ENCODE measurements around the gene OR9I1.

DNA sequence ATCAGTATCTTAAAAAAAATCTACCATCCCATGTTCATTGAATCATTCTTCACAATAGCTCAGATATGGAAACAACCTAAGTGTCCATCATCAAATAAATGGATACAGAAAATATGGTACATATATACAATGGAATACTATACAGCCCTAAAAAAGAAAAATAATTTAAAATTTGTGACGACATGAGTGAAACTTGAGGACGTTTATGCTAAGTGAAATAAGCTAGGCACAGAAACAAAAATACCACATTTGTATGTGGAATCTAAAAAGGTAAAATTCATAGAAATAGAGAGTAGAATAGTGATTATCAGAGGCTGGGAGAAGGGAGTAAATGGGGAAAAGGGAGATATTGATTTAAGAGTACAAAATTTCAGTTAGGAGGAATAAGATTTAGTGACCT, 38.8 kb downstream of the OR9I1 start:
- TF ChIP-seq POLR2A (IDR thresholded peaks at IDR 0.05): no peak
- TF ChIP-seq, protein P1, sequence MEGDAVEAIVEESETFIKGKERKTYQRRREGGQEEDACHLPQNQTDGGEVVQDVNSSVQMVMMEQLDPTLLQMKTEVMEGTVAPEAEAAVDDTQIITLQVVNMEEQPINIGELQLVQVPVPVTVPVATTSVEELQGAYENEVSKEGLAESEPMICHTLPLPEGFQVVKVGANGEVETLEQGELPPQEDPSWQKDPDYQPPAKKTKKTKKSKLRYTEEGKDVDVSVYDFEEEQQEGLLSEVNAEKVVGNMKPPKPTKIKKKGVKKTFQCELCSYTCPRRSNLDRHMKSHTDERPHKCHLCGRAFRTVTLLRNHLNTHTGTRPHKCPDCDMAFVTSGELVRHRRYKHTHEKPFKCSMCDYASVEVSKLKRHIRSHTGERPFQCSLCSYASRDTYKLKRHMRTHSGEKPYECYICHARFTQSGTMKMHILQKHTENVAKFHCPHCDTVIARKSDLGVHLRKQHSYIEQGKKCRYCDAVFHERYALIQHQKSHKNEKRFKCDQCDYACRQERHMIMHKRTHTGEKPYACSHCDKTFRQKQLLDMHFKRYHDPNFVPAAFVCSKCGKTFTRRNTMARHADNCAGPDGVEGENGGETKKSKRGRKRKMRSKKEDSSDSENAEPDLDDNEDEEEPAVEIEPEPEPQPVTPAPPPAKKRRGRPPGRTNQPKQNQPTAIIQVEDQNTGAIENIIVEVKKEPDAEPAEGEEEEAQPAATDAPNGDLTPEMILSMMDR (IDR thresholded peaks at IDR 0.05): no peak

All from prostate gland (tissue), 2 donors.